ENCODE data around the gene F8.

DNA sequence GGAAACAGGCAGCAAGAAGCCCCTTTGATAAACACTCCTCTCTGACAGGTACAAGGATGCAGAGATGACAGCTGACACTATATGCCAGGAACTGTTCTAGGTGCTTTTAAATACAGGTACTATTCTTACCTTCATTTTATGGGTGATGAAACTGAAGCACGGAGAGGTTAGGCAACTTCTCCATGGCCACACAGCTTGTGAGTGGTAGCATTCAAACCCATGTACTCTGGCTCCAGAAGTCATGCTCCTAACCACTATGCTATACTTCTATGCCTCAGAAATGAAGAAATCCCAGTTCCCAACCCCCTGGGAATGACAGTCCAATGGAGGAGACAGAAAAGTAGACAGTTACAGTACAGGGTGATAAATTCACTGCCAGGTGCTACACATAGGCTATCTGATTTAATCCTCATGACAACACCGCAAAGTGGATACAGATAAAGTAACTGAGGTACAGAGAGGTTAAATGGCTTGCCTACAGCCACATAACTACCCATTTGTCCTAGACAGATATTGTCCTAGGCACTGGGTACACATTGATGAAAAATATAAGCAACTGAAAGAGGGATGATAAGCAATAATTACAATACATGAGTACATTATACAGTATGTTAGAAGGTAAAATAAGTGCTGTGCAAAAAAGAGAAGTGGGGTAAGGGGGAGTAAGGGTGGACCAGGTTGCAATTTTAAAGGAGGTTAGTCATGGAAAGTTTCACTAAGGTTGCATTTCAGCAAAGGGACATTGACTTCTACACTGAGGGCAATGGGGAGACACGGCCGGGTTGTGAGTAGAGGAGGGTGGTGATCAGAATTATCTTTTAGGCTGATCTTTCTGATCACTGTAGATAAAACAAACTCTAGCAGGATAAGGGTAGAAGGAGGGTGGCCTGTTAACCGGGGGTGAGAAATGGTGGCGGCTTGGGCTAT is 1.6 kb upstream of the F8 start:
- TF ChIP-seq, protein P1, sequence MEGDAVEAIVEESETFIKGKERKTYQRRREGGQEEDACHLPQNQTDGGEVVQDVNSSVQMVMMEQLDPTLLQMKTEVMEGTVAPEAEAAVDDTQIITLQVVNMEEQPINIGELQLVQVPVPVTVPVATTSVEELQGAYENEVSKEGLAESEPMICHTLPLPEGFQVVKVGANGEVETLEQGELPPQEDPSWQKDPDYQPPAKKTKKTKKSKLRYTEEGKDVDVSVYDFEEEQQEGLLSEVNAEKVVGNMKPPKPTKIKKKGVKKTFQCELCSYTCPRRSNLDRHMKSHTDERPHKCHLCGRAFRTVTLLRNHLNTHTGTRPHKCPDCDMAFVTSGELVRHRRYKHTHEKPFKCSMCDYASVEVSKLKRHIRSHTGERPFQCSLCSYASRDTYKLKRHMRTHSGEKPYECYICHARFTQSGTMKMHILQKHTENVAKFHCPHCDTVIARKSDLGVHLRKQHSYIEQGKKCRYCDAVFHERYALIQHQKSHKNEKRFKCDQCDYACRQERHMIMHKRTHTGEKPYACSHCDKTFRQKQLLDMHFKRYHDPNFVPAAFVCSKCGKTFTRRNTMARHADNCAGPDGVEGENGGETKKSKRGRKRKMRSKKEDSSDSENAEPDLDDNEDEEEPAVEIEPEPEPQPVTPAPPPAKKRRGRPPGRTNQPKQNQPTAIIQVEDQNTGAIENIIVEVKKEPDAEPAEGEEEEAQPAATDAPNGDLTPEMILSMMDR (IDR thresholded peaks at IDR 0.05), result no peak
- no peak for TF ChIP-seq POLR2A (IDR thresholded peaks at IDR 0.05)
